HEK293 (cell line): ENCODE measurements around the gene SYNGR1.

Source experiments
- CTCF ChIA-PET: fragments of 350-600 bp; formaldehyde crosslinking; extraction: SDS; loops from one replicate; lab custom pipeline; 2021; ENCODE audit warnings: antibody characterized with exemption; lab: Yijun Ruan, JAX
- POLR2A ChIA-PET: fragments of 300-600 bp; formaldehyde crosslinking; extraction: SDS; loops from one replicate; lab custom pipeline; 2020; ENCODE audit warnings: antibody characterized with exemption, inconsistent platforms; lab: Yijun Ruan, JAX
- H3K27ac ChIP-seq: fragments of 200-500 bp; sonication (Bioruptor generic); 2 replicates; pipeline ENCODE4 v1.5.1; 2014; ENCODE audit warnings: low read depth, low read length, control low read depth, inconsistent platforms; ENCODE audit errors: extremely low read depth
- H3K36me3 ChIP-seq, 2 experiments: fragments of 200-500 bp in 1 of 2; sonication (Bioruptor generic) in 1 of 2; 1 replicate in 1 of 2; 2 replicates in 1 of 2; pipeline ENCODE4 v1.5.1; 2014 to 2017; ENCODE audit warnings: inconsistent platforms in 2 of 2, low read length in 2 of 2; ENCODE audit not compliant: control insufficient read depth in 2 of 2, insufficient read depth in 1 of 2
- H3K4me1 ChIP-seq: fragments of 200-500 bp; sonication (Bioruptor generic); 2 replicates; pipeline ENCODE4 v1.5.1; 2014; ENCODE audit warnings: mild to moderate bottlenecking, low read length, inconsistent platforms; ENCODE audit not compliant: control insufficient read depth, insufficient read depth
- H3K4me3 ChIP-seq: 2 replicates; pipeline ENCODE4 v1.5.1; 2011; ENCODE audit warnings: low read depth, mild to moderate bottlenecking, control low read depth, low read length, moderate library complexity
- H3K9me3 ChIP-seq: fragments of 200-500 bp; sonication (Bioruptor generic); 2 replicates; pipeline ENCODE4 v1.5.1; 2014; ENCODE audit warnings: low read depth, low read length, inconsistent platforms; ENCODE audit not compliant: control insufficient read depth, insufficient read depth
- HOXD13 ChIP-seq: sonication (generic); formaldehyde crosslinking; IDR thresholded peaks from 2 replicates; pipeline ENCODE4 v1.8.0; 2022; ENCODE audit warnings: missing genetic modification reagents, borderline replicate concordance
- KLF10 ChIP-seq: fragments of 450-650 bp; IDR thresholded peaks from 2 replicates; pipeline ENCODE4 v1.5.1; 2018; ENCODE audit warnings: missing biosample characterization, mild to moderate bottlenecking, missing genetic modification characterization
- PRDM1 ChIP-seq: fragments of 450-650 bp; formaldehyde crosslinking; IDR thresholded peaks from 2 replicates; pipeline ENCODE4; 2016; ENCODE audit warnings: missing biosample characterization, missing genetic modification characterization
- SETDB1 ChIP-seq: IDR thresholded peaks from one replicate; pipeline ENCODE4 v1.6.1; 2017; ENCODE audit warnings: mild to moderate bottlenecking, low read length, moderate library complexity, mixed read lengths; ENCODE audit not compliant: insufficient read length
- ZFHX2 ChIP-seq: fragments of 450-650 bp; formaldehyde crosslinking; conservative IDR thresholded peaks from 2 replicates; pipeline ENCODE4 v1.5.1; 2016; ENCODE audit warnings: missing biosample characterization, missing genetic modification characterization
- ZNF169 ChIP-seq: fragments of 450-650 bp; formaldehyde crosslinking; IDR thresholded peaks from 2 replicates; pipeline ENCODE4 v1.5.1; 2016; ENCODE audit warnings: missing biosample characterization, missing genetic modification characterization
- ZNF23 ChIP-seq: fragments of 450-650 bp; formaldehyde crosslinking; IDR thresholded peaks from 2 replicates; pipeline ENCODE4 v1.5.1; 2016; ENCODE audit warnings: missing biosample characterization, missing genetic modification characterization, borderline replicate concordance
- ZNF274 ChIP-seq, 2 experiments: fragments of 200-500 bp in 1 of 2; fragments of 450-650 bp in 1 of 2; sonication (Bioruptor generic) in 1 of 2; formaldehyde crosslinking in 1 of 2; IDR thresholded peaks; 2 replicates each; pipeline versions ENCODE4 v1.5.1 to v1.6.1; 2014 to 2016; ENCODE audit warnings: borderline replicate concordance in 1 of 2, inconsistent platforms in 1 of 2, low read length in 1 of 2, missing biosample characterization in 1 of 2, missing genetic modification characterization in 1 of 2
- ZNF311 ChIP-seq: fragments of 450-650 bp; formaldehyde crosslinking; IDR thresholded peaks from 2 replicates; pipeline ENCODE4 v1.5.1; 2017; ENCODE audit warnings: missing biosample characterization, missing genetic modification characterization, borderline replicate concordance
- ZNF354C ChIP-seq: fragments of 450-650 bp; formaldehyde crosslinking; IDR thresholded peaks from 2 replicates; pipeline ENCODE4 v1.5.1; 2016; ENCODE audit warnings: missing biosample characterization, missing genetic modification characterization, low read depth, borderline replicate concordance
- ZNF394 ChIP-seq: fragments of 450-650 bp; formaldehyde crosslinking; IDR thresholded peaks from 2 replicates; pipeline ENCODE4 v1.5.1; 2016; ENCODE audit warnings: missing biosample characterization, missing genetic modification characterization, mild to moderate bottlenecking, moderate library complexity, borderline replicate concordance
- ZNF416 ChIP-seq: fragments of 450-650 bp; formaldehyde crosslinking; IDR thresholded peaks from 2 replicates; pipeline ENCODE4 v1.5.1; 2016; ENCODE audit warnings: missing biosample characterization, missing genetic modification characterization
- ZNF530 ChIP-seq: fragments of 450-650 bp; formaldehyde crosslinking; IDR thresholded peaks from 2 replicates; pipeline ENCODE4 v1.5.1; 2016; ENCODE audit warnings: low read depth, missing biosample characterization, missing genetic modification characterization
- ZNF623 ChIP-seq: fragments of 450-650 bp; formaldehyde crosslinking; IDR thresholded peaks from 2 replicates; pipeline ENCODE4 v1.5.1; 2016; ENCODE audit warnings: missing biosample characterization, missing genetic modification characterization
- ZNF639 ChIP-seq: fragments of 450-650 bp; formaldehyde crosslinking; IDR thresholded peaks from 2 replicates; pipeline ENCODE4 v1.5.1; 2016; ENCODE audit warnings: missing biosample characterization, missing genetic modification characterization
- ZNF701 ChIP-seq: fragments of 450-650 bp; formaldehyde crosslinking; IDR thresholded peaks from 2 replicates; pipeline ENCODE4 v1.5.1; 2016; ENCODE audit warnings: missing biosample characterization, missing genetic modification characterization
- TF ChIP-seq, protein P1 (sequence below): fragments of 450-650 bp; formaldehyde crosslinking; IDR thresholded peaks from 2 replicates; pipeline ENCODE4 v1.5.1; 2017; ENCODE audit warnings: missing biosample characterization, missing genetic modification characterization
- TF ChIP-seq, protein P2 (sequence below): fragments of 450-650 bp; formaldehyde crosslinking; IDR thresholded peaks from 2 replicates; pipeline ENCODE4 v1.5.1; 2017; ENCODE audit warnings: missing biosample characterization, missing genetic modification characterization
- TF ChIP-seq, protein P3 (sequence below): fragments of 450-650 bp; formaldehyde crosslinking; IDR thresholded peaks from 2 replicates; pipeline ENCODE4 v1.5.1; 2016; ENCODE audit warnings: missing biosample characterization, missing genetic modification characterization, borderline replicate concordance

The SYNGR1 gene

GRCh38 chr22:39302431-39302960 is 47.3 kb upstream of the SYNGR1 start:
- POLR2A ChIA-PET, result interaction anchor here (0.6 to 5.7 kb wide), 3 partner anchors 9 to 628 kb away, joined by 3 to 43 read pairs (median 9); partner anchors contain the start of gene RPL3
- CTCF ChIA-PET, result interaction anchor here (0.6 to 5.9 kb wide), 5 partner anchors 9 to 132 kb away, joined by 3 to 46 read pairs (median 4); no protein-coding TSS in a partner anchor
- no peak overlapping the region for H3K4me3 ChIP-seq
- no peaks in the 10 kb centered on the region for H3K4me1 ChIP-seq
- H3K27ac ChIP-seq, result no peak overlapping the region
- H3K9me3 ChIP-seq, result no peaks in the 10 kb centered on the region
- no peak for TF ChIP-seq HOXD13
- no peak for TF ChIP-seq ZFHX2 (tag by site-specific recombination)
- no peak for TF ChIP-seq ZNF311
- TF ChIP-seq, protein P1, sequence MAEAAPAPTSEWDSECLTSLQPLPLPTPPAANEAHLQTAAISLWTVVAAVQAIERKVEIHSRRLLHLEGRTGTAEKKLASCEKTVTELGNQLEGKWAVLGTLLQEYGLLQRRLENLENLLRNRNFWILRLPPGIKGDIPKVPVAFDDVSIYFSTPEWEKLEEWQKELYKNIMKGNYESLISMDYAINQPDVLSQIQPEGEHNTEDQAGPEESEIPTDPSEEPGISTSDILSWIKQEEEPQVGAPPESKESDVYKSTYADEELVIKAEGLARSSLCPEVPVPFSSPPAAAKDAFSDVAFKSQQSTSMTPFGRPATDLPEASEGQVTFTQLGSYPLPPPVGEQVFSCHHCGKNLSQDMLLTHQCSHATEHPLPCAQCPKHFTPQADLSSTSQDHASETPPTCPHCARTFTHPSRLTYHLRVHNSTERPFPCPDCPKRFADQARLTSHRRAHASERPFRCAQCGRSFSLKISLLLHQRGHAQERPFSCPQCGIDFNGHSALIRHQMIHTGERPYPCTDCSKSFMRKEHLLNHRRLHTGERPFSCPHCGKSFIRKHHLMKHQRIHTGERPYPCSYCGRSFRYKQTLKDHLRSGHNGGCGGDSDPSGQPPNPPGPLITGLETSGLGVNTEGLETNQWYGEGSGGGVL (tag by site-specific recombination), result no peak
- no peak for TF ChIP-seq ZNF639 (tag by site-specific recombination)
- no peak for TF ChIP-seq ZNF23 (tag by site-specific recombination)
- no peak for TF ChIP-seq ZNF701 (tag by site-specific recombination)
- TF ChIP-seq KLF10, result no peak
- TF ChIP-seq ZNF354C (tag by site-specific recombination), result no peak
- TF ChIP-seq PRDM1, result no peak
- TF ChIP-seq ZNF623, result no peak
- TF ChIP-seq ZNF394 (tag by site-specific recombination), result no peak
- no peak for TF ChIP-seq ZNF274 (IDR thresholded peaks at IDR 0.05; ENCODE audit: low read length)
- TF ChIP-seq ZNF274 (tag by site-specific recombination; IDR thresholded peaks at IDR 0.05; ENCODE audit: borderline replicate concordance), result no peak
- TF ChIP-seq, protein P2, sequence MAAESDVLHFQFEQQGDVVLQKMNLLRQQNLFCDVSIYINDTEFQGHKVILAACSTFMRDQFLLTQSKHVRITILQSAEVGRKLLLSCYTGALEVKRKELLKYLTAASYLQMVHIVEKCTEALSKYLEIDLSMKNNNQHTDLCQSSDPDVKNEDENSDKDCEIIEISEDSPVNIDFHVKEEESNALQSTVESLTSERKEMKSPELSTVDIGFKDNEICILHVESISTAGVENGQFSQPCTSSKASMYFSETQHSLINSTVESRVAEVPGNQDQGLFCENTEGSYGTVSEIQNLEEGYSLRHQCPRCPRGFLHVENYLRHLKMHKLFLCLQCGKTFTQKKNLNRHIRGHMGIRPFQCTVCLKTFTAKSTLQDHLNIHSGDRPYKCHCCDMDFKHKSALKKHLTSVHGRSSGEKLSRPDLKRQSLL (tag by site-specific recombination), result no peak
- no peak for TF ChIP-seq ZNF530 (tag by site-specific recombination)
- no peak for TF ChIP-seq SETDB1
- TF ChIP-seq ZNF416, result no peak
- TF ChIP-seq, protein P3, sequence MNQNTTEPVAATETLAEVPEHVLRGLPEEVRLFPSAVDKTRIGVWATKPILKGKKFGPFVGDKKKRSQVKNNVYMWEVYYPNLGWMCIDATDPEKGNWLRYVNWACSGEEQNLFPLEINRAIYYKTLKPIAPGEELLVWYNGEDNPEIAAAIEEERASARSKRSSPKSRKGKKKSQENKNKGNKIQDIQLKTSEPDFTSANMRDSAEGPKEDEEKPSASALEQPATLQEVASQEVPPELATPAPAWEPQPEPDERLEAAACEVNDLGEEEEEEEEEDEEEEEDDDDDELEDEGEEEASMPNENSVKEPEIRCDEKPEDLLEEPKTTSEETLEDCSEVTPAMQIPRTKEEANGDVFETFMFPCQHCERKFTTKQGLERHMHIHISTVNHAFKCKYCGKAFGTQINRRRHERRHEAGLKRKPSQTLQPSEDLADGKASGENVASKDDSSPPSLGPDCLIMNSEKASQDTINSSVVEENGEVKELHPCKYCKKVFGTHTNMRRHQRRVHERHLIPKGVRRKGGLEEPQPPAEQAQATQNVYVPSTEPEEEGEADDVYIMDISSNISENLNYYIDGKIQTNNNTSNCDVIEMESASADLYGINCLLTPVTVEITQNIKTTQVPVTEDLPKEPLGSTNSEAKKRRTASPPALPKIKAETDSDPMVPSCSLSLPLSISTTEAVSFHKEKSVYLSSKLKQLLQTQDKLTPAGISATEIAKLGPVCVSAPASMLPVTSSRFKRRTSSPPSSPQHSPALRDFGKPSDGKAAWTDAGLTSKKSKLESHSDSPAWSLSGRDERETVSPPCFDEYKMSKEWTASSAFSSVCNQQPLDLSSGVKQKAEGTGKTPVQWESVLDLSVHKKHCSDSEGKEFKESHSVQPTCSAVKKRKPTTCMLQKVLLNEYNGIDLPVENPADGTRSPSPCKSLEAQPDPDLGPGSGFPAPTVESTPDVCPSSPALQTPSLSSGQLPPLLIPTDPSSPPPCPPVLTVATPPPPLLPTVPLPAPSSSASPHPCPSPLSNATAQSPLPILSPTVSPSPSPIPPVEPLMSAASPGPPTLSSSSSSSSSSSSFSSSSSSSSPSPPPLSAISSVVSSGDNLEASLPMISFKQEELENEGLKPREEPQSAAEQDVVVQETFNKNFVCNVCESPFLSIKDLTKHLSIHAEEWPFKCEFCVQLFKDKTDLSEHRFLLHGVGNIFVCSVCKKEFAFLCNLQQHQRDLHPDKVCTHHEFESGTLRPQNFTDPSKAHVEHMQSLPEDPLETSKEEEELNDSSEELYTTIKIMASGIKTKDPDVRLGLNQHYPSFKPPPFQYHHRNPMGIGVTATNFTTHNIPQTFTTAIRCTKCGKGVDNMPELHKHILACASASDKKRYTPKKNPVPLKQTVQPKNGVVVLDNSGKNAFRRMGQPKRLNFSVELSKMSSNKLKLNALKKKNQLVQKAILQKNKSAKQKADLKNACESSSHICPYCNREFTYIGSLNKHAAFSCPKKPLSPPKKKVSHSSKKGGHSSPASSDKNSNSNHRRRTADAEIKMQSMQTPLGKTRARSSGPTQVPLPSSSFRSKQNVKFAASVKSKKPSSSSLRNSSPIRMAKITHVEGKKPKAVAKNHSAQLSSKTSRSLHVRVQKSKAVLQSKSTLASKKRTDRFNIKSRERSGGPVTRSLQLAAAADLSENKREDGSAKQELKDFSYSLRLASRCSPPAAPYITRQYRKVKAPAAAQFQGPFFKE (tag by site-specific recombination), result no peak
- no peak for TF ChIP-seq ZNF169
- TF ChIP-seq, all 188 proteins: peak for 0
- H3K36me3 ChIP-seq, result peaks cover 0 to 4% of the 10 kb centered on the region in 2 experiments; a peak in 2 of 3 replicates
